KMS-11 (cell line): ENCODE measurements around the gene ENGASE.

Source experiments
- H2AFZ ChIP-seq: fragments of 200-600 bp; sonication (generic); 2 replicates; pipeline ENCODE4 v1.6.1; 2016; ENCODE audit warnings: antibody characterized with exemption, mixed run types, low read depth
- H3K27ac ChIP-seq: fragments of 200-600 bp; sonication (generic); 2 replicates; pipeline ENCODE4 v1.6.1; 2016; ENCODE audit warnings: mild to moderate bottlenecking, mixed run types
- H3K27me3 ChIP-seq: fragments of 200-600 bp; sonication (generic); 2 replicates; pipeline ENCODE4 v1.6.1; 2017; ENCODE audit warnings: mild to moderate bottlenecking, low read depth, mixed run types, moderate library complexity; ENCODE audit not compliant: insufficient read depth
- H3K36me3 ChIP-seq: fragments of 200-600 bp; sonication (generic); 2 replicates; pipeline ENCODE4 v1.6.1; 2017; ENCODE audit warnings: mild to moderate bottlenecking, mixed run types; ENCODE audit not compliant: insufficient read depth
- H3K4me1 ChIP-seq: fragments of 200-600 bp; sonication (generic); 2 replicates; pipeline ENCODE4 v1.6.1; 2016; ENCODE audit warnings: mild to moderate bottlenecking, low read depth, mixed run types; ENCODE audit not compliant: poor library complexity, severe bottlenecking
- H3K4me2 ChIP-seq: fragments of 200-600 bp; sonication (generic); 2 replicates; pipeline ENCODE4 v1.7.0; 2016; ENCODE audit warnings: mild to moderate bottlenecking, mixed run types
- H3K4me3 ChIP-seq: fragments of 200-600 bp; sonication (generic); IDR thresholded peaks from 2 replicates; pipeline ENCODE4 v1.6.1; 2017; ENCODE audit warnings: low read depth, low read length, mixed read lengths; ENCODE audit not compliant: insufficient read depth
- H3K79me2 ChIP-seq: fragments of 200-600 bp; sonication (generic); 2 replicates; pipeline ENCODE4 v1.6.1; 2016; ENCODE audit warnings: low read depth, mixed run types; ENCODE audit not compliant: insufficient read depth
- H3K9ac ChIP-seq: fragments of 200-600 bp; sonication (generic); 2 replicates; pipeline ENCODE4 v1.6.1; 2016; ENCODE audit warnings: mild to moderate bottlenecking, mixed run types
- H4K20me1 ChIP-seq: fragments of 200-600 bp; sonication (generic); 2 replicates; pipeline ENCODE4 v1.6.1; 2016; ENCODE audit warnings: mild to moderate bottlenecking, mixed run types; ENCODE audit not compliant: insufficient read depth
- CTCF ChIP-seq: fragments of 200-600 bp; sonication (generic); conservative IDR thresholded peaks from 2 replicates; pipeline ENCODE4 v1.6.1; 2017; ENCODE audit warnings: low read depth, mild to moderate bottlenecking, antibody characterized with exemption, low read length, moderate library complexity, mixed read lengths

ENGASE gene

GRCh38 chr17:79082311-79083190 is 7.9 kb downstream of the ENGASE start:
- H3K27ac ChIP-seq = no peak overlapping the region
- TF ChIP-seq CTCF = peak; percentile 86
- no peaks in the 10 kb centered on the region for H3K36me3 ChIP-seq
- no peak overlapping the region for H3K9ac ChIP-seq
- H3K79me2 ChIP-seq = no peaks in the 10 kb centered on the region
- no peak overlapping the region for H3K4me3 ChIP-seq
- H2AFZ ChIP-seq = no peak overlapping the region
- H4K20me1 ChIP-seq = no peaks in the 10 kb centered on the region
- no peaks in the 10 kb centered on the region for H3K4me1 ChIP-seq
- H3K27me3 ChIP-seq = no peaks in the 10 kb centered on the region
- H3K4me2 ChIP-seq = no peak overlapping the region

GRCh38 chr17:79083191-79083971 is 8.8 kb downstream of the ENGASE start:
- Histone ChIP-seq H2AFZ (no peak overlapping the region), H3K4me1 (no peaks in the 10 kb centered on the region), H3K4me2 (no peak overlapping the region), H3K27me3 (no peaks in the 10 kb centered on the region), H3K4me3 (no peak overlapping the region), H3K79me2 (no peaks in the 10 kb centered on the region), H3K36me3 (no peaks in the 10 kb centered on the region), H4K20me1 (no peaks in the 10 kb centered on the region), H3K27ac (no peak overlapping the region), H3K9ac (no peak overlapping the region)
- no peak for TF ChIP-seq CTCF

- no peaks in the 10 kb centered on the region for H3K36me3 ChIP-seq
- H3K27ac ChIP-seq = no peak overlapping the region
- no peaks in the 10 kb centered on the region for H4K20me1 ChIP-seq
- no peaks in the 10 kb centered on the region; the same call in 1 of the 2 replicates for H3K27me3 ChIP-seq
- H2AFZ ChIP-seq = no peak overlapping the region
- no peak for TF ChIP-seq CTCF
- H3K4me2 ChIP-seq = no peak overlapping the region
- H3K4me3 ChIP-seq = no peak overlapping the region
- no peaks in the 10 kb centered on the region for H3K79me2 ChIP-seq
- H3K4me1 ChIP-seq = no peaks in the 10 kb centered on the region
- H3K9ac ChIP-seq = no peak overlapping the region
Measured at GRCh38 chr17:79084291-79085153, 9.9 kb downstream of the ENGASE start.
